GM19099 (cell line): ENCODE measurements around the gene GART.
A peak's percentile ranks its signal among the peaks of the same experiment; 100 is the strongest.

Source experiments
- POLR2A ChIP-seq: IDR thresholded peaks from 3 replicates; pipeline ENCODE4 v1.6.1; 2011; ENCODE audit warnings: low read depth; ENCODE audit not compliant: insufficient read length; ENCODE audit errors: extremely low read depth

GART gene

DNA sequence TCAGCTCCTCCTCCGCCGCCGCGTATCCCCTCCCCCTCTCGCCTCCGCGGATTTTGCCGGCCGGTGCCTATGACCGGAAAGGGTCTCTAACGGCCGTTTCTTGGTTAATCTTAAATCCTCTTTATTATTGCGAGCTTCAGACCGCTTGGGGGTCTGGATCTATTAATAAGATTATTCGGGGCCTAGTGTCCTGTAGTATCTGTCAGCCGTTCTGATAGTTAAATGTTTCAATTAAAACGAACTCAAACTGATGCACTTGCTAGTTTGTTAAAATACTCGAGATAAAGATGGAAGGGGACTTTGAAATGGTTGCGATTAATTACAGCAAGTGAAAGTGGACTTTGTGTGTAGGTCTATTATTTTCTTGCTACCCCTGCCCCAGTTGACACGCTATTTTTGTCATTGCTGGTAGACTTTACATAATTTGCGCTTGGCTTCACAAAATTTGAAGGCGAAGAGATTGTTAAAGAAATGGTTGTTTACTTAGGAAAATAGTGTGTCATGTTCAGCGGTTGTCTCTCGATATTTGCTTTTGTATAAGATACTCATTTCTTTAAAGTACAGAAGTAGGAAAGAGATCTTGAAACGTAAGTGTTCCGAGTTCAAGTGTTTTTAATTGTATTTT, 1.7 kb upstream of the GART start:
- TF ChIP-seq POLR2A = no peak

DNA sequence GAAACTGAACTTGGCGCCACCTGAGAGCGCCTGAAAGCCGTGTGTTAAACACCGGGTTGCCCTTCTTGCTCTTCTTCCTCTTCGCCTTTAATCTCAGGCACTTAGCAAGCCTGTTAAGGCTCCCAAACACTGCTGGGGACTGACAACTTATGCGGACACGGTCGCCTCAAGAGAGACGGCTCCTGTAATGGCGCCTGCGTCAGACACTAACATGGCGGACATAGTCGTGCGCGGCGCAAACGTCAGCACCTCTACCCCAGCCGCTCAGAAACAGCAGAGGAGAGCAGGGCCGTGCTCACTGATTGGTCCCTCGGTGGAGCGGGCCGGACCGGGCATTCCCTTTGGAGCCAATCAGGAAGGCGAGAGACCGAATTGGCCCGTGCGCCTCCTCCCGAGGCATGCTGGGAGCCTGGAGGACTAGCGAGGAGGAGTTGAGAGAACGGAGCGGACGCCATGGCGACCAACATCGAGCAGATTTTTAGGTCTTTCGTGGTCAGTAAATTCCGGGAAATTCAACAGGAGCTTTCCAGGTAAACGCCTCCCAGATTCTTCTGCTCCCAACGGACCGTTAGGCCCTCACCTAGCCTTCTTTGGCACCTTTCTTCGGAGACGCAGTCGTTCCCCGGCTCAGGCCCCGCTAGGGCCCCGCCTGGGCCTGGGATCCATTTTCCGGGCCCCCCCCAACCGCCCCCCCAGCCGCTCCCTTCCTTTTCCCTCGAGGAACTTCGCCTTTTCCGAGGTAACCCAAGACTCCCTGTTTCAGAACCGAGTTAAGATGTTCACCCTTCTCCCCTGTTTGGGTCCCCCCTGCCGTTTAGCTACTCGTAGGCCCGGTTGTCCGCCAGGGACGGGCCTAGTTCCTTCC, 955 bp upstream of the GART start, which contains the start of gene SON:
SON (plus strand) TSS at position 399 of the 865 bp plus-strand sequence; CDS start at position 454, 55 bp downstream.
- TF ChIP-seq POLR2A = peak; percentile 91

DNA sequence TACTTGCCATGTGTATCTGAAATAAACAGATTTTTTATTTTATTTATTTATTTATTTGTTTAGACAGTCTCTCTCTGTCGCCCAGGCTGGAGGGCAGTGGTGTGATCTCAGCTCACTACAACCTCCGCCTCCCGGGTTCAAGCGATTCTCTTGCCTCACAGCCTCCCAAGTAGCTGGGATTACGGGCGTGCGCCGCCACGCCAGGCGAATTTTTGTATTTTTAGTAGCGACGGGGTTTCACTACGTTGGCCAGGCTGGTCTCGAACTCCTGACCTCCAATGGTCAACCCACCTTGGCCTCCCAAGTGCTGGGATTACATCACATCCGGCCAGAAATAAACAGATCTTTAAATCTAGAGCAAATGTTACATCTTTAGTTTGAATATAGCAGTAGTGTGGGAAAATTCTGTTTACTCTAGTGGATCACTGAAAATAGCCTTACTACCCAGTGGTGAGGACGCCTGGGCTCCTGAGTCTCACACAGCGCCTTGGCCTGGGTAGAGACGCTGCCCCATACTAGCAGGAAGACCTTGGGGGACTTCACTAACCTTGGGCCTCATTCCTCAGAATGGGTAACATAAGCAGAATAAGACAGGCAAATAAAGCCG, 709 bp downstream of the GART start:
- TF ChIP-seq POLR2A = no peak

DNA sequence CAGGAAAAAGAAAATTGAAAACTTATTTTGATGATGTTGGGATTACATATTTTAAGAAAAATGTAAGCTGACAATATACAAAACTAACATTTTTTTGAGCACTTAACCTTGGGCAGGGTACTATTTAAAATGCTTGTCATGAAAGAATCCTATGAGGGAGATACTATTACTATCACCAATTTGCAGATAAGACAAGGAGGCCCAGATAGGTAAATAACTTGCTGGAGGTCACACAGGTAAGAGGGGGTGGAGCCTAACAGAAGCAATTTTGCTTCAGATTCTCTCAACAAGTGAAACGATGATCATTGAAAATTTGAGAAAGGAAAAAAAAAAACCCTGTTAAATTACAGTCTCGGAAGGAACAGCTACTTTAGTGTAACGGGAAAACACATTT, 1.2 kb downstream of the GART start:
- TF ChIP-seq POLR2A = no peak

DNA sequence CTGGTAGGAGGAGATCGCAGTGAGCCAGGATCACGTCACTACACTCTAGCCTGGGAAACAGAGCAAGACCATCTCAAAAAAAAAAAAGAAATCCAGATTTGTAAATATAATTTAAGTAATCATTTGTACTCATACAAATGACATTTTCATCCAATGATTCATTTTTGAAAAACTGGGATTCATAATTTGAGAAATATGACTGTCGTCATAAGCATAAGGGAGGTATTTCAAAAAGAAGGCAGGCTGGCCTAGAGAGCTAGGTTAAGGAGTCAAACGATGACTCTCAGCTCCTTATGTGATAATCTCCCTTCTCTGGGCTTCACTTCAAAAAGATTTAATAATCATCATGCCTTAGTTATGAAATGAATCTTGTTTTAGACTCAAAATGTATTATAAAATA, 2.3 kb downstream of the GART start:
- no peak for TF ChIP-seq POLR2A

DNA sequence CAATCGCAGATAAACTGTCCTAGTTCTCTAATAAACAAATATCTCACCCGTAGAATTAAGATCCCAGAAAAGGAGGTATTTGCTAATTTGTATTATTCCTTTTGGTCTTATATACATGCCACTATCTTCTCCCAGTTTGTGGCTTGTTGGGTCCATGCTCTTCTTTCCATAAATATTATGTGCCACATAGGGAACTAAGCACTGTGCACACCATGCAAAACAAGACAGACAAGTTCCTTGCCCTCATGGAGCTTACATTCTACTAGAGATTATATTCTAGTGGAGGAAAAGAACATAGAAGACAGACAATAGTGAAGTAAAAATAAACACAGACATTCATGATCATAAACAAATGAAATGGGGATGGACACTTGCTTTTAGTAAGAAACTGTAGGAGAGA, 4.7 kb downstream of the GART start:
- TF ChIP-seq POLR2A = no peak

DNA sequence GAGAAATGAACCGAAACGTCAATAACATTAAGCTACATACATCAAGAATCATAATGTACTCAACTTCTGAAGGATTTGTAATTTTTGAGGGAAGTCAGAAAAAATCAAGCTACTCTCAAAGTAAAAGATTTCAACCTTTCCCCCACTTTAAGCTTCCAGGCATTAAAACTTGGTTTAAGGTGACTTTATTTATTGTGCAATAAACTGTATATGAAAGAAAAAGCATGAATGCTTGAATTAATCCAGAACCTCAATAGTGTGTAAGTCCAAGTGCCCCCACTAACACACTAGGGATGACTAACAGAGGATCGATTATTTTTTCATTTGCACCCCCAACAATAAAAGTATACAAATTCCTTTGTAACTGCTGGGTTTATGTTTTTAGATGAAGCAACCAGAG, 10.9 kb downstream of the GART start:
- TF ChIP-seq POLR2A = no peak

DNA sequence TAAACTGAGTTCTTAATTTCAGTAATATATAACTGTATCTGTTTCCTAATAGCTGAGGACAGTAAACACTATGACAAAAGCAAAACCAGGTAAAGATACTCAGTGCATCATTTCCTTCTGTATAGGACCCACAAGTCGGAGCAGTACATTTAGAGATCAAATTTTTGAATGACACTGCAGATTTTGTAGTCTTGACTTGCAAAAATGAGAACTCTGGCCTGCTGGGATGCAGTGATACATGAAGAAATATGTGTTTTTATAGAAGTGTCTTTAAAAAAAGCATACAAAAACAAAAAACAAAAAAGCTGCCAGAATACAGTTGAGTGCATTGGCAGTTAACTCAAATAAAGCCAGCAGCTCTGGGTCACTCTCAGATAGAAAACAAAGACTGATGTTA, 19.0 kb downstream of the GART start:
- TF ChIP-seq POLR2A = no peak

DNA sequence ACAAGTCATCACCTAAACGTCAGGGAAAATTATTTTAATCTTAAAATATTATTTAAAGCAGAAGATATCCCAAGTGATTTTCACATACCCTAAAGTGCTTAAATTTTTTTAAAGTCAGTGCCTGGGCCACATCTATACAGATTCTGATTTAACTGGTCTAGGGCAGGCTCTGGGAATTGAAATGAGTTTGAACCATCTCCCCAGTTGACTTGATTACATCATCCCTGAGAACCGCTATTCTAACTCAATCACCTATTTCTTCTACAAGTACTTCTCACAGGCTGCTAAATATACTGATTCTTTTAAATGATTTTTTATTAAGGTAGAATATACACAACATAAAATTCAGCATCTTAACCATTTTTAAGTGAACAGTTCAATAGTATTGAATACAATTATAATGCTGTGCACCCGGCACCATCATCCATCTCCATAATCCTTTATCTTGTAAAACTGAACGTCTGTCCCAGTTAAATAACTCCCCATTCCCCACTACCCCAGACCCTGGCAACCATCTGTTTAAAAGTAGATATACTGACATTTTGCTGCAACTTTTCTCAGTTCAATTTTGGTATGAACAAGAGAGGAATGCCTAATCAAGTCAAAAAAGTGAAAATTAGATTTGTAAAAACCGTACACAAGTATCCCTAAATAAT, 19.5 kb downstream of the GART start:
- no peak for TF ChIP-seq POLR2A

DNA sequence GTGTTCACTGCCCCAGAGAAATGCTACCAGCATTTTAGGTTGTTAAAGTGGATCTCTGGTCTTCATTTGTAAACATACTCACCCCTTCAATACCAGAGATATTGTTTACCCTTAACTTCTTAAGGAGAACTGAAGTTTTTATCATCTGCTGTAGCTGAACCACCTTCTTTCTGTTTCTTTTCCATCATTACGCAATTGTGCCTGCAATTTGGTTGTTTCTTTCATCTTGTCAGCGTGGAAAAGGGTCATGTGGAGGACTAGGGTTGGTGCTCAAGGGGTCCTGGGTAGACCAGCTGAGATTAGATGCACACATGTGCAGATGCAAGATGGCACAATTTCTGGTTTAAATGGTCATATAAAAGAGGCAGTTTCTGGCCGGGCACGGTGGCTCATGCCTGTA, 23.0 kb downstream of the GART start:
- no peak for TF ChIP-seq POLR2A

DNA sequence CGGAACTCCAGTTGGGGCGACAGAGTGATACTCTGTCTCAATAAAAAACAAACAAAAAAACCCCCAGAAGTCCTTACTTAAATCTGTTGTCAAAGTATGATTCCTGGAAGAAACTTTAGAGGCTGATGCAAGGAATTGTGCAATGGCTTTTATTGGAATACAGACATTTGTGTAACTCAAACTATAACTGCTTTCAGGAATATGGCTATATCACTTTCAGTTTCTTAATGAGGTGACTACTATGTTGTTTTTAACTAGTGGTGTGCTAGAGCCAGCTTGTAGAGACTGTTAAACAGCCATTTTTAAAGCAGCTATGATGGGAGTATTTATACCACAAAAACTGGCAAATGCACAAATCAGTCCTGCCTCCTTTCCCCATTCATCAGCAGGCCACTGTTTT, 27.7 kb downstream of the GART start:
- TF ChIP-seq POLR2A = no peak

DNA sequence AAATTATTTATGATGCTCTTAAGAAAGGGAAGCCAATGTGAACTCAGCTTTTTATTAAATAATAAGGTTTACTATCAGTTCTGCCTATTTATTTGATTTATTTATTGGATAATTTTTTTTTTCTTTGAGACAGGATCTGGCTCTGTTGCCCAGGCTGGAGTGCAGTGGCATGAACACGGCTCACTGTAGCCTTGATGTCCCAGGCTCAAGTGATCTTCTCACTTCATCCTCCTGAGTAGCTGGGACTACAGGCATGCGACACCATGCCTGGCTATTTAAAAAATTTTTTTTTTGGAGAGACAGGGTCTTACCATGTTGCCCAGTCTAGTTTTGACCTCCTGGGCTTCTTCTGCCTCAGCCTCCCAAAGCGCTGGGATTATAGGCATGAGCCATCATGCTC, 29.4 kb downstream of the GART start:
- TF ChIP-seq POLR2A = no peak

DNA sequence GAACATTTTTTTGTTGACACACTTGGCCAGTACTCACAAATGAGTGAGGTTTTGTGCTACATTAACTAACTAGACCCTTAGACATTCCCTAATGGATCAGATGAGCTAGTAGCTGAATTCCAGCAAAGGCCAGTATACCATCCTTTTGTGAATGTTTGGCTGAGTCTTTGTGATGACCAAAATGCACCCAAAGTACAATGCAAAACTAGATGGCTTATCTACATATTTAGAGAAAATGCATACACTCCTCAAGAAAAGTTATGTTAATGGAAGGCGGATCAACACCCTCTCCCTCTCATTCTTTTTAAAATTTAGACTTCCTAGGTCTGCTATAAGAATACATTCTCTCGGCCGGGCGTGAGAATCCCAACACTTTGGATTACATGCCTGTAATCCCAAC, 30.3 kb downstream of the GART start:
- TF ChIP-seq POLR2A = no peak

DNA sequence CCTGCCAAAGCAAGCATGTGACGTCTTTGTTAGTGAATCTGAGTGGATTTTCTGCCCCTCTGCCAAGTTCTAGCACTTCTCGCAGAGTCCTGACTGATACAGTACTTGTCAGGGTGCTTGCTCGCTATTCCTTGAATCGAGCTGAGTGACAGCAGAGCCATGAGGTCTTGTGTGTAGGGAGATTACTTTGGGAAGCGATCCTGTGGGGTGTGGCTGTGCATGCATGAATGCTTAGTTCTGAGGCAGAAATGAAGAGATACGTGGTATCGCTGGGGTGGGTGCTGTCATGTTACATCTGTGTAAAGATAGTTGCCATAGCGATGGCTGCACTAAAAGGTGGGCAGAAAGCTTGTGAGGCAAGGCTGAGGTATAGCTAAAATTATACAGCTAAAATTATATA, 31.1 kb downstream of the GART start:
- no peak for TF ChIP-seq POLR2A

DNA sequence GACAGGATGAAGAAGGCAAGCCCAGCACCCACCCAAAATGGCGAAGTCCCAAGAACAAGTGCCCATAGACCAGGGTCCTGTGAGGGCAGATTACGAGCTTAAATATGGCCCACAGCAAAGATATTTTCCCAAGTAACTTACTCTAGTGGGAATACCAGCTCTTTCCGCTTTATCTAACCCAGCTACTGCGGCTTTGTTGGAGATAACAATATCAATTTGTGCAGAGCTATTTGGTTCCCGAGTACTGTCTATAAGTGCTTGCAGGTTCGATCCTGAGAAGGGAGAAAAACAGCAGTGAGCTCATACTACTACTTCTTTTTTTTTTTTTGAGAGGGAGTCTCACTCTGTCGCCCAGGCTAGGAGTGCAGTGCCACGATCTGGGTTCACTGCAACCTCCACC, 36.1 kb downstream of the GART start:
- no peak for TF ChIP-seq POLR2A
